SK-N-SH (cell line): ENCODE measurements around the gene CPTP. TPM values are rescaled to one million over a fixed set of nuclear protein-coding genes. Genes with fewer than 3 reads are reported as not detected.

Source experiments
- CTCF ChIA-PET: fragments of 300-600, 350-600 bp; formaldehyde crosslinking; extraction: SDS; loops from one replicate; lab custom pipeline; 2021; lab: Yijun Ruan, JAX
- POLR2A ChIA-PET: fragments of 350-600 bp; sonication (Branson Sonifier 250); formaldehyde crosslinking; extraction: SDS; loops from one replicate; lab custom pipeline; 2020; ENCODE audit warnings: antibody characterized with exemption, inconsistent platforms; lab: Yijun Ruan, JAX
- DNase-seq: peaks from one replicate; pipeline ENCODE4 v3.0.0; 2012
- H2AFZ ChIP-seq: fragments of 200-600 bp; sonication (generic); 2 replicates; pipeline ENCODE4 v1.8.1; 2016; ENCODE audit warnings: antibody characterized with exemption, mild to moderate bottlenecking, low read depth
- H3F3A ChIP-seq: fragments of 200-600 bp; sonication (generic); replicated peaks from 2 replicates; pipeline ENCODE3; 2016; ENCODE audit warnings: antibody characterized with exemption, mild to moderate bottlenecking; ENCODE audit not compliant: insufficient read depth
- H3K27ac ChIP-seq, 2 experiments: fragments of 200-500 bp in 1 of 2; fragments of 200-600 bp in 1 of 2; sonication (Bioruptor generic) in 1 of 2; sonication (generic), shearing (Covaris generic) in 1 of 2; 2 replicates each; pipeline versions ENCODE4 v1.5.1 to v1.6.1; 2014 to 2016; ENCODE audit warnings: low read depth in 2 of 2, inconsistent platforms in 1 of 2, low read length in 1 of 2, mild to moderate bottlenecking in 1 of 2, mixed read lengths in 1 of 2
- H3K27me3 ChIP-seq: fragments of 200-600 bp; sonication (generic), shearing (Covaris generic); 2 replicates; pipeline ENCODE4 v1.6.1; 2016; ENCODE audit warnings: mixed run types; ENCODE audit not compliant: insufficient read depth
- H3K36me3 ChIP-seq, 2 experiments: fragments of 200-500 bp in 1 of 2; fragments of 200-600 bp in 1 of 2; sonication (Bioruptor generic) in 1 of 2; sonication (generic) in 1 of 2; replicated peaks in 1 of 2; 2 replicates each; pipeline versions ENCODE3 to v1.5.1; 2014 to 2016; ENCODE audit warnings: low read length in 1 of 2, mild to moderate bottlenecking in 1 of 2; ENCODE audit not compliant: insufficient read depth in 2 of 2, control insufficient read depth in 1 of 2
- H3K4me1 ChIP-seq, 2 experiments: fragments of 200-500 bp in 1 of 2; fragments of 200-600 bp in 1 of 2; sonication (Bioruptor generic) in 1 of 2; sonication (generic), shearing (Covaris generic) in 1 of 2; 2 replicates each; pipeline versions ENCODE4 v1.5.1 to v1.6.1; 2014 to 2016; ENCODE audit warnings: low read depth in 1 of 2, low read length in 1 of 2, mixed run types in 1 of 2; ENCODE audit not compliant: insufficient read depth in 2 of 2, control insufficient read depth in 1 of 2
- H3K4me2 ChIP-seq: fragments of 200-600 bp; sonication (generic), shearing (Covaris generic); 2 replicates; pipeline ENCODE4 v1.6.1; 2017; ENCODE audit warnings: mixed run types
- H3K4me3 ChIP-seq, 2 experiments: fragments of 200-500 bp in 1 of 2; fragments of 200-600 bp in 1 of 2; sonication (Bioruptor generic) in 1 of 2; sonication (generic), shearing (Covaris generic) in 1 of 2; 2 replicates each; pipeline versions ENCODE4 v1.5.1 to v1.8.1; 2014 to 2016; ENCODE audit warnings: low read depth in 2 of 2, inconsistent platforms in 1 of 2, low read length in 1 of 2, mild to moderate bottlenecking in 1 of 2, mixed read lengths in 1 of 2, moderate library complexity in 1 of 2
- H3K79me2 ChIP-seq: fragments of 200-600 bp; sonication (generic); 2 replicates; pipeline ENCODE4 v1.8.1; 2017; ENCODE audit warnings: mild to moderate bottlenecking; ENCODE audit not compliant: insufficient read depth
- H3K9ac ChIP-seq: fragments of 200-600 bp; sonication (generic); 2 replicates; pipeline ENCODE4 v1.6.1; 2017; ENCODE audit warnings: mixed run types
- H3K9me2 ChIP-seq: fragments of 200-600 bp; sonication (generic); 2 replicates; pipeline ENCODE4 v1.6.1; 2017; ENCODE audit warnings: mixed run types
- H3K9me3 ChIP-seq: fragments of 200-600 bp; sonication (generic); 2 replicates; pipeline ENCODE4 v1.6.1; 2017; ENCODE audit warnings: mixed run types, mild to moderate bottlenecking, moderate library complexity
- H4K20me1 ChIP-seq: fragments of 200-600 bp; sonication (generic); 2 replicates; pipeline ENCODE4 v1.6.1; 2017; ENCODE audit warnings: mild to moderate bottlenecking, mixed run types; ENCODE audit not compliant: insufficient read depth
- ELF1 ChIP-seq: IDR thresholded peaks from 2 replicates; pipeline ENCODE4 v1.4.0; 2012
- EP300 ChIP-seq, 2 experiments: IDR thresholded peaks; 2 replicates each; pipeline versions ENCODE4 v1.4.0 to v1.6.1; 2012; ENCODE audit warnings: borderline replicate concordance in 1 of 2, low read depth in 1 of 2, low read length in 1 of 2
- EZH2phosphoT487 ChIP-seq: fragments of 200-600 bp; sonication (generic); IDR thresholded peaks from 2 replicates; pipeline ENCODE4 v1.6.1; 2017; ENCODE audit warnings: low read depth, mixed run types, mild to moderate bottlenecking, antibody characterized with exemption, moderate library complexity, borderline replicate concordance
- FOSL2 ChIP-seq: IDR thresholded peaks from 2 replicates; pipeline ENCODE4 v1.4.0; 2012; ENCODE audit warnings: low read depth, mild to moderate bottlenecking, moderate library complexity, borderline replicate concordance
- IRF3 ChIP-seq: fragments of 150-350 bp; IDR thresholded peaks from 2 replicates; pipeline ENCODE4 v1.6.1; 2016; ENCODE audit warnings: mild to moderate bottlenecking, low read depth, low read length
- MXI1 ChIP-seq: IDR thresholded peaks from 2 replicates; pipeline ENCODE4 v1.6.1; 2012; ENCODE audit warnings: mild to moderate bottlenecking, low read depth, low read length, improper control_type of control experiment
- RAD21 ChIP-seq: IDR thresholded peaks from 2 replicates; pipeline ENCODE4 v1.6.1; 2012; ENCODE audit warnings: mild to moderate bottlenecking, low read length
- RCOR1 ChIP-seq: fragments of 150-350 bp; IDR thresholded peaks from 2 replicates; pipeline ENCODE4 v1.6.1; 2017; ENCODE audit warnings: antibody characterized with exemption, low read length
- RFX5 ChIP-seq: IDR thresholded peaks from 2 replicates; pipeline ENCODE4 v1.6.1; 2012; ENCODE audit warnings: mild to moderate bottlenecking, improper control_type of control experiment, low read length
- RXRA ChIP-seq: IDR thresholded peaks from 2 replicates; pipeline ENCODE4 v1.4.0; 2012; ENCODE audit warnings: low read depth, mild to moderate bottlenecking, borderline replicate concordance
- SMC3 ChIP-seq: IDR thresholded peaks from 2 replicates; pipeline ENCODE4 v1.6.1; 2012; ENCODE audit warnings: low read depth, low read length, improper control_type of control experiment
- TAF1 ChIP-seq: IDR thresholded peaks from 2 replicates; pipeline ENCODE4 v1.6.1; 2012; ENCODE audit warnings: low read depth, mild to moderate bottlenecking, low read length, moderate library complexity, borderline replicate concordance
- TCF12 ChIP-seq: IDR thresholded peaks from 2 replicates; pipeline ENCODE4 v1.4.0; 2012
- USF2 ChIP-seq: fragments of 150-350 bp; IDR thresholded peaks from 2 replicates; pipeline ENCODE4 v1.6.1; 2017; ENCODE audit warnings: antibody characterized with exemption, low read length, low read depth, borderline replicate concordance
- WGBS: methylation state at CpG from one replicate; pipeline ENCODE4 v1.1.6; 2017; ENCODE audit warnings: low lambda C conversion rate; 5-methylcytosine and 5-hydroxymethylcytosine counted together
- polyA plus RNA-seq, 3 experiments: library from polyadenylated mRNA; depleted of rRNA; stranded (reverse); fragments of >200 nt; gene quantifications; 2 replicates each; pipeline ENCODE4 v1.2.3, GENCODE V29; 2012
- TF ChIP-seq, protein P1 (sequence below): fragments of 200-600 bp; sonication (generic); IDR thresholded peaks from 2 replicates; pipeline ENCODE4 v1.6.1; 2017; ENCODE audit warnings: antibody characterized with exemption, mild to moderate bottlenecking, moderate library complexity
- TF ChIP-seq, protein P2 (sequence below): IDR thresholded peaks from 2 replicates; pipeline ENCODE4 v1.4.0; 2012; ENCODE audit warnings: low read depth, borderline replicate concordance
- TF ChIP-seq, protein P3 (sequence below): IDR thresholded peaks from 2 replicates; pipeline ENCODE4 v1.6.1; 2012; ENCODE audit warnings: mild to moderate bottlenecking, low read depth, low read length, moderate library complexity
- TF ChIP-seq, protein P4 (sequence below): IDR thresholded peaks from 2 replicates; pipeline ENCODE4 v1.4.0; 2012; ENCODE audit warnings: low read depth, borderline replicate concordance

CPTP gene
- polyA plus RNA-seq, 1 of the 3 experiments (the other 2 are of a cell fraction): 13.4 TPM

GRCh38 chr1:1353389-1354151 lies 29.0 kb downstream of the CPTP start:
- no peaks in the 10 kb centered on the region for H3K27me3 ChIP-seq
- no peak overlapping the region for H3K4me3 ChIP-seq
- peaks cover 3% of the 10 kb centered on the region; the same call in 1 of the 2 replicates for H3K79me2 ChIP-seq
- peaks cover 5% of the 10 kb centered on the region for H3F3A ChIP-seq
- ChIA-PET CTCF (interaction anchor here (0.6 to 5.1 kb wide), 3 partner anchors 8 to 24 kb away, joined by 3 to 48 read pairs (median 10); no protein-coding TSS in a partner anchor), POLR2A (no interaction called here)
- H3K36me3 ChIP-seq: no peaks in the 10 kb centered on the region
- TF ChIP-seq FOSL2 (no peak), EP300 (IDR thresholded peaks at IDR 0.05; ENCODE audit: borderline replicate concordance in 1 of 2, low read depth in 1 of 2, low read length in 1 of 2) (no peak), IRF3 (no peak), RAD21 (no peak), RFX5 (no peak), USF2 (no peak), MXI1 (no peak), EZH2phosphoT487 (no peak), ELF1 (no peak), RXRA (no peak), TCF12 (no peak), RCOR1 (no peak), SMC3 (no peak), TAF1 (no peak)
- TF ChIP-seq, protein P1, sequence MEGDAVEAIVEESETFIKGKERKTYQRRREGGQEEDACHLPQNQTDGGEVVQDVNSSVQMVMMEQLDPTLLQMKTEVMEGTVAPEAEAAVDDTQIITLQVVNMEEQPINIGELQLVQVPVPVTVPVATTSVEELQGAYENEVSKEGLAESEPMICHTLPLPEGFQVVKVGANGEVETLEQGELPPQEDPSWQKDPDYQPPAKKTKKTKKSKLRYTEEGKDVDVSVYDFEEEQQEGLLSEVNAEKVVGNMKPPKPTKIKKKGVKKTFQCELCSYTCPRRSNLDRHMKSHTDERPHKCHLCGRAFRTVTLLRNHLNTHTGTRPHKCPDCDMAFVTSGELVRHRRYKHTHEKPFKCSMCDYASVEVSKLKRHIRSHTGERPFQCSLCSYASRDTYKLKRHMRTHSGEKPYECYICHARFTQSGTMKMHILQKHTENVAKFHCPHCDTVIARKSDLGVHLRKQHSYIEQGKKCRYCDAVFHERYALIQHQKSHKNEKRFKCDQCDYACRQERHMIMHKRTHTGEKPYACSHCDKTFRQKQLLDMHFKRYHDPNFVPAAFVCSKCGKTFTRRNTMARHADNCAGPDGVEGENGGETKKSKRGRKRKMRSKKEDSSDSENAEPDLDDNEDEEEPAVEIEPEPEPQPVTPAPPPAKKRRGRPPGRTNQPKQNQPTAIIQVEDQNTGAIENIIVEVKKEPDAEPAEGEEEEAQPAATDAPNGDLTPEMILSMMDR: no peak
- TF ChIP-seq, protein P2, sequence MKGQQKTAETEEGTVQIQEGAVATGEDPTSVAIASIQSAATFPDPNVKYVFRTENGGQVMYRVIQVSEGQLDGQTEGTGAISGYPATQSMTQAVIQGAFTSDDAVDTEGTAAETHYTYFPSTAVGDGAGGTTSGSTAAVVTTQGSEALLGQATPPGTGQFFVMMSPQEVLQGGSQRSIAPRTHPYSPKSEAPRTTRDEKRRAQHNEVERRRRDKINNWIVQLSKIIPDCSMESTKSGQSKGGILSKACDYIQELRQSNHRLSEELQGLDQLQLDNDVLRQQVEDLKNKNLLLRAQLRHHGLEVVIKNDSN: no peak
- TF ChIP-seq, protein P3, sequence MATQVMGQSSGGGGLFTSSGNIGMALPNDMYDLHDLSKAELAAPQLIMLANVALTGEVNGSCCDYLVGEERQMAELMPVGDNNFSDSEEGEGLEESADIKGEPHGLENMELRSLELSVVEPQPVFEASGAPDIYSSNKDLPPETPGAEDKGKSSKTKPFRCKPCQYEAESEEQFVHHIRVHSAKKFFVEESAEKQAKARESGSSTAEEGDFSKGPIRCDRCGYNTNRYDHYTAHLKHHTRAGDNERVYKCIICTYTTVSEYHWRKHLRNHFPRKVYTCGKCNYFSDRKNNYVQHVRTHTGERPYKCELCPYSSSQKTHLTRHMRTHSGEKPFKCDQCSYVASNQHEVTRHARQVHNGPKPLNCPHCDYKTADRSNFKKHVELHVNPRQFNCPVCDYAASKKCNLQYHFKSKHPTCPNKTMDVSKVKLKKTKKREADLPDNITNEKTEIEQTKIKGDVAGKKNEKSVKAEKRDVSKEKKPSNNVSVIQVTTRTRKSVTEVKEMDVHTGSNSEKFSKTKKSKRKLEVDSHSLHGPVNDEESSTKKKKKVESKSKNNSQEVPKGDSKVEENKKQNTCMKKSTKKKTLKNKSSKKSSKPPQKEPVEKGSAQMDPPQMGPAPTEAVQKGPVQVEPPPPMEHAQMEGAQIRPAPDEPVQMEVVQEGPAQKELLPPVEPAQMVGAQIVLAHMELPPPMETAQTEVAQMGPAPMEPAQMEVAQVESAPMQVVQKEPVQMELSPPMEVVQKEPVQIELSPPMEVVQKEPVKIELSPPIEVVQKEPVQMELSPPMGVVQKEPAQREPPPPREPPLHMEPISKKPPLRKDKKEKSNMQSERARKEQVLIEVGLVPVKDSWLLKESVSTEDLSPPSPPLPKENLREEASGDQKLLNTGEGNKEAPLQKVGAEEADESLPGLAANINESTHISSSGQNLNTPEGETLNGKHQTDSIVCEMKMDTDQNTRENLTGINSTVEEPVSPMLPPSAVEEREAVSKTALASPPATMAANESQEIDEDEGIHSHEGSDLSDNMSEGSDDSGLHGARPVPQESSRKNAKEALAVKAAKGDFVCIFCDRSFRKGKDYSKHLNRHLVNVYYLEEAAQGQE: no peak
- TF ChIP-seq, protein P4, sequence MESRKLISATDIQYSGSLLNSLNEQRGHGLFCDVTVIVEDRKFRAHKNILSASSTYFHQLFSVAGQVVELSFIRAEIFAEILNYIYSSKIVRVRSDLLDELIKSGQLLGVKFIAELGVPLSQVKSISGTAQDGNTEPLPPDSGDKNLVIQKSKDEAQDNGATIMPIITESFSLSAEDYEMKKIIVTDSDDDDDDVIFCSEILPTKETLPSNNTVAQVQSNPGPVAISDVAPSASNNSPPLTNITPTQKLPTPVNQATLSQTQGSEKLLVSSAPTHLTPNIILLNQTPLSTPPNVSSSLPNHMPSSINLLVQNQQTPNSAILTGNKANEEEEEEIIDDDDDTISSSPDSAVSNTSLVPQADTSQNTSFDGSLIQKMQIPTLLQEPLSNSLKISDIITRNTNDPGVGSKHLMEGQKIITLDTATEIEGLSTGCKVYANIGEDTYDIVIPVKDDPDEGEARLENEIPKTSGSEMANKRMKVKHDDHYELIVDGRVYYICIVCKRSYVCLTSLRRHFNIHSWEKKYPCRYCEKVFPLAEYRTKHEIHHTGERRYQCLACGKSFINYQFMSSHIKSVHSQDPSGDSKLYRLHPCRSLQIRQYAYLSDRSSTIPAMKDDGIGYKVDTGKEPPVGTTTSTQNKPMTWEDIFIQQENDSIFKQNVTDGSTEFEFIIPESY: no peak
- H3K27ac ChIP-seq: no peak overlapping the region
- no peaks in the 10 kb centered on the region for H3K9me3 ChIP-seq
- no peaks in the 10 kb centered on the region for H4K20me1 ChIP-seq
- no peak overlapping the region for H3K4me2 ChIP-seq
- no peak overlapping the region for H2AFZ ChIP-seq
- WGBS: 83% methylated on average over 5 of the region's 28 CpGs
- DNase-seq: no peak
- peaks cover 0 to 41% of the 10 kb centered on the region in 2 experiments; a peak in 1 of 4 replicates for H3K4me1 ChIP-seq
- H3K9ac ChIP-seq: no peak overlapping the region
- no peaks in the 10 kb centered on the region for H3K9me2 ChIP-seq
